Glomerular visceral epithelial cell (primary cell): ENCODE data around the gene PAIP1.
"Not testable (repeated sequence)": the region's sequence is repeated elsewhere in the genome, so short reads cannot be mapped to it uniquely, and the experiment has no call there.

Experiments
- DNase-seq: peaks from one replicate; pipeline ENCODE4 v3.0.0-alpha.2; 2016; ENCODE audit errors: extremely low spot score

The PAIP1 gene

DNA sequence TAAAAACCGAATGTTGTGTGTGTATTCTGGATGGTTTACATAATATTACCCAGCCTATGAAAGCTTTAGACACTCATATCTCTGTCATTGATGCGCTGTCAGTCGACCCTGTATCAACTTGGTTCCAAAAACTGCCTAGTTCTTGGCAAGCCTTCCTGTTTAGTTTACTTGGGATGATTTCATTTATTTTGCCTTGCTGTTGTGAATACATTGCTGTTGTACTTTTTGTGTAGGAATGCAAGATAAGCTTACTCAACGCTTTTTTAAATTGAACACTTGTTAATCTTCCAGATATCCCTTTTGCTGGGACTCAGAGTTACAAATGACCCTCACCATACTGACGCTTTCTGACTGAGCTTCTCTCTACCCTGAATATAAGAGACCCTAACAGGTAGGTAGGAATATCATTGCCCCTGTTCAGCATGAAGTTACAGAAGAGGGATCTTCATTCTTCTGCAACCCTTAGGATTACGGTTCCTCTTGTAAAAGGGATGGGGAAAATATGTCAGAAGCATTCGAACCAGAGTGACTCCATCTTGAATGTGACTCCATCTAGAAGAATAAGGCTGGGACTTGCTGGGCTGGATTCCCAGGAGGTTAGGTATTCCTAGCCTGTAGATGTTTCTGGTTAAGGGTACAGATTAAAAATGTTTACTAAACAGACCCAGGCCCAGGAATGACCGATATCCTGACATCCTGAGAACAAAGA lies 13.7 kb upstream of the PAIP1 start:
- DNase-seq: no peak

GRCh38 chr5:43569236-43569746 lies 12.4 kb upstream of the PAIP1 start:
- DNase-seq: no peak

- no peak for DNase-seq
Measured at GRCh38 chr5:43567967-43568366, 11.1 kb upstream of the PAIP1 start.

DNA sequence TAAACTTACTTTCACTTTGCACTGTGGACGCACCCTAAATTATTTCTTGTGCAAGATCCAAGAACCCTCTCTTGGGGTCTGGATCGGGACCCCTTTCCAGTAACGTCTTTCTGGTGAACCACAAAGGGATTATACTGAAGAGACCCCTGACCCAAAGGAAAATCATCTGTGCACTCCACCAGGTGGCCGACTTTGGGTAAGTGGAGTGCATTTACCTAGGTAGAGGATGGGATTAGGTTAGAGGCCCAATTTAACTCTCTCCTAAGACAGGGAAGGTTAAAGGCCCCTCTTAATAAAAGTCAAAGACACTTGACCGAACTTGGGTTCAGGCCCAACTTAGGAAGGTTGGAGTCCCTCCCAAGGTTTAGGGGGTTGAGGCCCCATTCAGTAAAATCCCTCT lies 8.2 kb upstream of the PAIP1 start:
- no peak for DNase-seq

GRCh38 chr5:43564289-43564850 lies 7.5 kb upstream of the PAIP1 start:
- no peak for DNase-seq

DNA sequence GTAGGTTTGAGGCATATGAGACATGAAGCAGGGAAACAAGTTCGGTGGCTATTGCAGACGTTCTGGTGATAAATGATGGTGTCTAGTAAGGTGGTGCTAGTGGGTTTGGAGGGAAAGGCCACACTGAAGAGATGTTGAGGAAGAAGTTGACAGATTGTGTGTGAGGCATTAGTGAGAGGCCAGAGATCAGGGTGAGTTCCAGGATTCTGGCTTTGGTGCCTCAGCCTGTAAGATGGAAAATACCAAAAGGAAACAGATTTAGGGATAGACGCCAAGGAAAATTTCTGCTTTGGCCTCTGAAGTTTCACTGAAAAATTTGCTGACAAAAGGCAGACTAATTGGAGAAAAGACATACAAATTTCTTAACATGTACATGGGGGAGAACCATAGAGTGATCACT lies 6.4 kb upstream of the PAIP1 start:
- no peak for DNase-seq

DNA sequence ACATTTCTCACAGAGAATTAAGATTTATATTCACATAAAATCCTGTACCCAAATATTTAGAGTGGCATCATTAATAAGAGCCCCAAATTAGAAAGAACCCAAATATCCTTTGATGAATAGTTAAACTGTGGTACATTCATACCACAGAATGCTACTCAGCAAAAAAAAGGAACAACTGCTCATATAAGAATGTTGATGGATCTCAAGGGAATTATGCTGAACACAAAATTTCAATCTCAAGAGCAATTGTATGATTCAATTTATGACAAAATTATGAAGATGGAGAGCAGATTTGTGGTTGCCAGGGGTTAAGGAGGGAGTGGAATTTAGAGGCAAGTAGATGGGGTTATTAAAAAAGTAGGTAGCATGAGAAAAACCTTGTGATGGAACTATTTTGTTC lies 4.5 kb upstream of the PAIP1 start:
- no peak for DNase-seq

GRCh38 chr5:43560128-43560527 lies 3.3 kb upstream of the PAIP1 start:
- no peak for DNase-seq

- not testable (repeated sequence) for DNase-seq
Measured at GRCh38 chr5:43556607-43556856, 345 bp downstream of the PAIP1 start.

DNA sequence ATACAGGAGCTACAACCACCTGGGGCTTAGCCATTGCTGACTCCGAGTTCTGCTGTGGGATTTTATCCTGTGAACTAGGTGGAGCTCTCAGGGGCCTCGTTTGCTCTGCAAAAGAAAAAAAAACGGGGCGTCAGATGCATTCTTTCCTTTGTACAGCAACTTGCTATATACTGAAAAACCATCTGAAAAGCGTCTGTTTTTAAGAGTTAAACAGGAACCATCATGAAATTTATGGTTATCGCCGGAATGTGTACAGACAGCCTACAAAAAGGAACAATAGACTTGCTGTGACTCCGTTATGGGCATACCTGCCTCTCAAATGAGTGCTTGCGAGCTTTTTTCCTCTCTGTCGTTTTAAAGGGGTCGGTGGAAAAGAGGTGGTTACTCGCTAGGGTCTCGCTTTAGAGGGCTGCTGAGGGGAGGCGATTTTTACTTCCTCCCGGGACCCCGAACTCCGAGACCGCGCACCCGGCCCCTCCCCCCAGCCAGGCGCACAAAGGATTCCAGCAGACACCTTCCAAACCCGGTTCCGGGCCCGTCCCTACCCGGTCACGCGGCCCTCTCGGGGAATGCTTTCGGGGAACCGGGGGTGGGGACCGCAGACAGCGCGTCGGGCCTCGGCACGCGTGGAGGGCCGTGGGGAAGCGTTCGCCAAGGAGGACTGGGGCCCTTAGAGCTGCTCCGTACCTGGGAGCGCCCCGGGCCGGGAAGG lies 826 bp downstream of the PAIP1 start:
- DNase-seq: peak; percentile 54

DNA sequence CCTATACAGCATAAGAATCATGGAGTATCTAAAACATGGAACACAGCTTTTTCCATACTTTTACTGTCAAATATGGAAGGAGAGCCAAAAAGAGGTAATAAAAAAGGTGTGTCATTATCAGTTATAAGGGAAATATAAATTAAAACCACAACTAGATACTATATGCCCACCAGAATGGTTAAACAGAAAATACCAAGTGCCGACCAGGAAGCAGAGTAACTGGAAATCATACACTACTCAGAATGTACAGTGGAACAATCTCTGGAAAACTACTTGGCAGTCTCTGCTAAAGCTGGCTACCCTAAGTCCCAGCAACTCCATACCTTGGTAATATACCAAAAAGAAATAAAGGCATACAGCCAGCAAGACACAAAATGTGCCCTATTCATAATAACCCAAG lies 2.4 kb downstream of the PAIP1 start:
- DNase-seq: no peak

DNA sequence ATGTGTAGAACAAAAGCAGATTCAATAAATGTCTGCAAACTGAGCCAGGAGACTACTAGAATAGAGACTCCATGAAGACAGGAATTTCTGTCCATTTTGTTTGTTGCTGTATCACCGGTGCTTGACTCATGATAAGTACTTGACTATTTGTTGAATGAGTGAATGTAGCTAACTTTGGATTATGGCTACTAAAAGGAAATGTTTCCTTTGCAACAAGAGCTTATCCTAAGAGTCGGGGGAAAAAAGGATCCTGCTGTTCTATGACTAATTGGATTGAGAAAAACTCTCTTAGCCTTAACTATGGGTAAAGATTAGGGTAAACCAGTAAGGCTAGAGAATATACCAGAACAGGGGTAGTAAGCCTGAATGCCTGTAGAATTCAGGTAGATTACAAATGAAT lies 3.5 kb downstream of the PAIP1 start:
- DNase-seq: no peak

DNA sequence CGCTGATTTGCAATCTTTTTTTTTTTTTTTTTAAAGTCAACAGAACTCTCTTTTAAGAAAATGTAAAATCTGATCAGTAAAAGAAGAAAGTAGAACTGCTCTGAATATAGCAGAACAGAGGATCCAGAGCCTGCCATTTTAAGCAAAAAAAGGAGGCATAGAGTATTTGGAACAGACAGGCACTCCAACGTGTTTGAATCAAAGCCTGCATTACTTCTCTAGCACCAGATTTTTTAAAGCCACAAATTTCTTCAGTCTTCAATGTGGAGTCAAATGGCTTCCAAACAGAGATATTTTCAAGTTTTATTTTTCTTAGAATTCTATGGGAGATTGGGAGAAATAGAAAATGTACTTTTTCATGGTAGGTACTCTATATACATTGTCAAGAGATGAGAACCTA lies 5.1 kb downstream of the PAIP1 start:
- DNase-seq: no peak

DNA sequence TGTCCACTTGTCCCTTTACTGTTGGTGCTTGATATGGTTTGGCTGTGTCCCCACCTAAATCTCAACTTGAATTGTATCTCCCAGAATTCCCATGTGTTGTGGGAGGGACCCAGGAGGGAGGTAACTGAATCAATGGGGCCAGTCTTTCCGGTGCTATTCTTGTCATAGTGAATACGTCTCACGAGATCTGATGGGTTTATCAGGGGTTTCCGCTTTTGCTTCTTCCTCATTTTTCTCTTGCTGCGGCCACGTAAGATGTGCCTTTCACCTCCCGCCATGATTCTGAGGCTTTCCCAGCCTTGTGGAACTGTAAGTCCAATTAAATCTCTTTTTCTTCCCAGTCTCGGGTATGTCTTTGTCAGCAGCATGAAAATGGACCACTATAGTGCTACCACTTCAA lies 7.6 kb downstream of the PAIP1 start:
- DNase-seq: not testable (repeated sequence)

DNA sequence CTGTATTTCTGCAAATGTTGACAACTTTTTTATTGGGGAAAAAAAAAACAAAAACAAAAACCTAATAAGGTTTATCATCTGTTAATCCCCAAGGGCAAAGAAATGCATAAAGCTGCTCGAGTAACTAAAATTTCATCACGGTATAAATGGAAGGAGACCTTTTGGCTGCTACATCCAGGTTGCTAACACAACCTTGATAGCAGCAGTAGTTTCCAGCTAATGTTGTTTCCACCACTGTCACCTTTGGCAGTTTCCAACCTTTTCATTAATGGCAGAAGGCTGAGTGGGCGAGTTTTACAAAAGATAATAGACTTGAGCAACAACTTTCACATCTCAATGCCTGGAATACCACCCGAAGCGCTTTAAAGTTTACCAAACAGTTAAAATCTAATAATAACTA lies 8.5 kb downstream of the PAIP1 start:
- no peak for DNase-seq

DNA sequence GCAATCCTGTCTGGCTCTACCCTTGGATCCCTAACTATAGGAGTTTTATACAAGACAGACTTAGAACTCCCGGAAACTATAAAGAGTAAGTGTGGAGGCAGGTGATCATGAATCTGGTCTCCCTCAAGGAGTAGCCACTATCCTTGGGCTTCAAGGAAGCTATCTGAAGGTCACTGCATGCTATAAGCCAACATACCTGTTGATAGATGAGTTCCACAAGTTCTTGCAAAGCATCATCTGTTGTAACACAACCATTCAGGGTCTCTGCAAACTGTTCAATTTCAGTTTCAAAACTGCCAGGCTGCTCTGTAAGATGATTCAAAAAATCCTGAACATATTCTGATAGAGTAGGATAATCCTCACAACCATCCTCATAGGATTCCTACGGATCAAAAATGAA lies 9.3 kb downstream of the PAIP1 start:
- no peak for DNase-seq

GRCh38 chr5:43543434-43543833 lies 13.4 kb downstream of the PAIP1 start:
- DNase-seq: no peak

DNA sequence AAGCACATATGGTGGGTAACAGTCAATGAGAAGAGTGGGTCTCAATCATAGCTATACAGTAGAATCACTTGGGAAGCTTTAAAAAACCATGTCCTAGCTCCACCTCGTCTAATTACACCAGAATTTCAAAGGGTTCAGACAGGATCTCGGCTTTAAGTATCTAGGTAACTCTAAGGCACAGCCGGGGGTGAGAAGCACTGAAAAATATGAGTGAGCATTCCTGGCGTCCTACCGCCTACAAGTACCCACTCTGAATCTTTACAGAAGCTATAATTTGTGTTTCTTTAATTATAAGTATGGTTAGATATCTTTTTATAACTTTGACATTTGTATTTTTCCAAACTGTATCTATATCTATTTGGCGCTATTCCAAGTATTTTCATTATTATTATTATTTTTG lies 16.1 kb downstream of the PAIP1 start:
- DNase-seq: no peak

DNA sequence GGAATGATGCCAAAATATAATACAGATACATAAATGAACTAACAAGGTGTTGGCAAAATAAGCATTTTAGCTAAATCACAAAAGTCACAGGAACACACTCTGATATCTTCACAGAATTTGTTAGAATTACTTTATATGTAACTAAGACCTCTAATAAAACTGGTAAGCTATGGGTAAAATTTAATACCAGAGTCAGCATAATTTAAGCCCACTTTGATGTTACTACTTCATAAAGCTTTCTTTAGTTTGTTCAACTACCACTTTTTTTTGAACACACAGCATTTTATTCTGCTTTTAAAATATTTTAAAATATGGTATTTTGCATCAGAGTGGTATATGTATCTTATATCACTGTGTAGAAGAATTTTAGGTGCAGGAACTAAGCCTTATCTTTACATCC lies 19.9 kb downstream of the PAIP1 start:
- DNase-seq: no peak

DNA sequence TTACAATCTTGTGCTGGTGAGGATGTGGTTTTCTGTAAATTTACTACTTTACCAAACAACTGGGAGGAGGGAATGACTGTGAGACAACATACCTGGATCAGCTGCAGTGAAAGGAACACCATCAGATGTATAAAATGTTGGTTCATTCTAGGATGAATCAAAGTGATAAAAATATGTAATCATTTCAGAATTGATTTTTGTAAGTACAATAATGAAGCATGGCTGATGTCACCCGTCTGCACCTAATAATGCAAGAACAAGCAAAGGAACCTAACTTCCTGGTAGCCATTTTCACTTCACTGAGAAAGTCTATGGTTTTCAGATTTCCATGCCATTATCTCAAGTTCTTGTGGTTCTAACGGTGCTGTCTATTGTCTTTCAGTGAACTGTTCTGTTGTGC lies 23.2 kb downstream of the PAIP1 start:
- no peak for DNase-seq

GRCh38 chr5:43530648-43531047 lies 26.2 kb downstream of the PAIP1 start:
- DNase-seq: no peak

- no peak for DNase-seq
Measured at GRCh38 chr5:43523662-43524072, 33.2 kb downstream of the PAIP1 start.

GRCh38 chr5:43520615-43521014 lies 36.3 kb downstream of the PAIP1 start:
- no peak for DNase-seq

DNA sequence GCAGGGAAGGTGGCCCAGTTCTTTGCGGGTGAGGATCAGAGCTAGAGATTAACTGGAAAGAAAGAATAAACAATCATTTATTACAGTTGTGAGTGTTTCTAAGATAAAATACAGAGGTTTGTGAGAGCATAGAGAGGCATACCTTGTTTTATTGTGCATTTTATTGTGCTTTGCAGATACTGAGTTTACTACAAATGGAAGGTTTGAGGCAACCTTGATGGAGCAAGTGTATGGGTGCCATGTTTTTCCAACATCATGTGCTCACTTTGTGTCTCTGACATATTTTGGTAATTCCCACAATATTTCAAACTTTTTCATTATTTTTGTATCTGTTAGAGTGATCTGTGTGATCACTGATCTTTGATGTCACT lies 41.2 kb downstream of the PAIP1 start:
- no peak for DNase-seq
